ENCODE measurements around the gene DHRS13.

DHRS13 gene

DNA sequence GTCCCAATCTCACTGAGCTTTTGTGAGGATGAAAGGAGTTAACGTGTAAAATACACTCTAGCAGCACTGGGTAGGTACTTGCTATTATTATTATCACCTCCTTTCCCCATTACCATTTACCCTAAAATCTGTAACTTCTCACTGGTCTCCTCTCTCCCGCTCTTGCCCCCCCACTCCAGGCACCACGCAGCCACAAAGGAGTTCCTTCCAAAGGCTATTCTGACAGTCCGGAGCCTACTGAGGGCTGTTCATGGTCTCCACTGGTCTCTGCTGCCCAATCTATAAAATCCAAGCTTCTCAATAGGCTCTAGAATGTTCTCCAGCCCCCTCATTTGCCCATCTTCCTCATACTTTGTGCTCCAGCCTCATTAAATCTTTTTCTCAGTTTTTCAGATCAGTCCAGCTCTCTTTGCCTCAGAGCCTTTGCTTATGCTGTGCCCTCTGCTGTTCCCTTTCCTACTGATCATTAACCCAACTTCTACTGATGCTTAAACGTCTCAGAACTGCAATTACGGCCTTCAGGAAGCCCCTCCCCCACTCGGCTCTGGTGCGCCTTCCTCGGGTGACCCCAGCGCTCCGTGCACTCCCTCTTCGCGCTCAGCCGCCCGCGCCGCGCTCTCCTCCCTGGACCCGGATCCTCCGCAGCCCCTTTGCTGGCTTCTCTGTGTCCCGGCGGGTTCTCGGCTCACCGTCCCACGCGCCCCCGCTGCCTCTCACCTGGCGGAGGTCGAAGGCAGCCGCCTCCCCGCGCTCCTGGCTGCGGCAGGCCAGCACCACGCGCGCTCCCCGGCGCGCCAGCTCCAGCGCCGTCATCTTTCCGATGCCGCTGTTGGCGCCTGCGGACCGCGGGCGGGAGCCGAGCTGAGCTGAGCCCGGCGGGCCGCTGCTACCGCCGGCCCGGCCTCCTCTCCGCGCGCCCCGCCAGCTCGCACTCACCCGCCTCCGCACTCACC lies 737 bp downstream of the DHRS13 start:
- no peak for TF ChIP-seq ZFX (IDR thresholded peaks at IDR 0.05; ENCODE audit: borderline replicate concordance)
- TF ChIP-seq, protein P1, sequence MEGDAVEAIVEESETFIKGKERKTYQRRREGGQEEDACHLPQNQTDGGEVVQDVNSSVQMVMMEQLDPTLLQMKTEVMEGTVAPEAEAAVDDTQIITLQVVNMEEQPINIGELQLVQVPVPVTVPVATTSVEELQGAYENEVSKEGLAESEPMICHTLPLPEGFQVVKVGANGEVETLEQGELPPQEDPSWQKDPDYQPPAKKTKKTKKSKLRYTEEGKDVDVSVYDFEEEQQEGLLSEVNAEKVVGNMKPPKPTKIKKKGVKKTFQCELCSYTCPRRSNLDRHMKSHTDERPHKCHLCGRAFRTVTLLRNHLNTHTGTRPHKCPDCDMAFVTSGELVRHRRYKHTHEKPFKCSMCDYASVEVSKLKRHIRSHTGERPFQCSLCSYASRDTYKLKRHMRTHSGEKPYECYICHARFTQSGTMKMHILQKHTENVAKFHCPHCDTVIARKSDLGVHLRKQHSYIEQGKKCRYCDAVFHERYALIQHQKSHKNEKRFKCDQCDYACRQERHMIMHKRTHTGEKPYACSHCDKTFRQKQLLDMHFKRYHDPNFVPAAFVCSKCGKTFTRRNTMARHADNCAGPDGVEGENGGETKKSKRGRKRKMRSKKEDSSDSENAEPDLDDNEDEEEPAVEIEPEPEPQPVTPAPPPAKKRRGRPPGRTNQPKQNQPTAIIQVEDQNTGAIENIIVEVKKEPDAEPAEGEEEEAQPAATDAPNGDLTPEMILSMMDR (IDR thresholded peaks at IDR 0.05): no peak
- peak overlapping the region; percentile 93 for H3K27ac ChIP-seq

DNA sequence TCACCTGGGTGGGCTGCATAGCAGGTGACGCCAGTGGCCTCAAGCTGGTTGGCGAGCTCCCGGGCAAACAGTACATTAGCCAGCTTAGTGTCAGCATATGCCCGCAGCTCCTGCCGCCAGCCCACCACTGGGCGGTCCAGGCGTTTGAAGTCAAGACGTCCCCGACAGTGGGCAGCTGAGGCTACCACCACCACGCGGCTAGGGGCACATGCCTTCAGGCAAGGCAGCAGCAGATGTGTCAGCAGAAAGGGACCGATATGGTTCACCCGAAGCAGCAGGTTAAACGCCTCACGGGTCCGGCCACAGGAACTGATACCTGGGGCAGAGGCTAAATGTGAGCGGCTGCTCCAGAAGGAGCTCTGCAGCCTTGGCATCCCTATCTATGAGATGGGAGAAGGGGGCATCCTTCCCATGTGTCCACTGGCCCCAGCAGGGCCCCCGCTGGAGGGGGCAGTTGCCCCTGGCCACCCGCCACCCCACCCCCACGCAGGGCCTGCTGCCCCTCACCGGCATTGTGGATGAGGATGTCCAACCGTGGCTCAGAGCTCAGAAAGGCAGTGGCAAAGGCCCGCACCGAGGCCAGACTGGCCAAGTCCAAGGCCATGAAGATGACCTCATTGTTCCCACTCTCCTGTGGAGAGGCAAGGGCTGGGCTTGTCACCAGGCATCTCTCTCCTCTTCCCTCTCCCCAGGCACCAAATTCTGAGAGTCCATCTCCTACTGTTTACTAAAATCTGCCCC lies 1.7 kb downstream of the DHRS13 start:
- H3K27ac ChIP-seq: peak overlapping the region; percentile 93
- TF ChIP-seq, protein P1 (IDR thresholded peaks at IDR 0.05): no peak
- TF ChIP-seq ZFX (IDR thresholded peaks at IDR 0.05; ENCODE audit: borderline replicate concordance): no peak

DNA sequence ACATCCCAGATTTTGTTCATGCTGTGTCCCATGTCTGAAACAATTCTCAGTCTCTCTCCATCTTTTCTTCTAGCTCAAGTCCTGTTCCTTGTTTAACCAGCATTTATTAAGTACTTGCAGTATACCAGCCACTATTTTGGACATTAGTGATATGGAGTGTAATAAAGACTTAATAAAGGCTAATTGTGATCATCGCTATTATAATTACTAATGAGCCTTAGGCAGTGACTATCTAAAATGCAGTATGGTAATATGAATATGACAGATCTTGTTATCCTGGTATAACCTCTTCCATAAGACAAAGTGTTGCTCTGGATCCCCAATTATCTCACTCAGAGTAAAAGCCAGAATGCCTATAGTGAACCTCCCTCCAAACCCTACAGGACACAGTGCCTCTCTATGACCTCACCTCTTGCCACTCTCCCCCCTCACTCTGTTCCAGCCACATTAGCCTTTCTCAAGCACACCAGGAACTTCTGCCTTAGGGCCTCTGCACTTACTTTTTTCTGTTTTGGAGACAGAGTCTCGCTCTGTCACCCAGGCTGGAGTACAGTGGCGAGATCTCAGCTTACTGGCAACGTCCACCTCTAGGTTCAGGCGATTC lies 3.6 kb downstream of the DHRS13 start:
- H3K27ac ChIP-seq: peak overlapping the region; percentile 93

DNA sequence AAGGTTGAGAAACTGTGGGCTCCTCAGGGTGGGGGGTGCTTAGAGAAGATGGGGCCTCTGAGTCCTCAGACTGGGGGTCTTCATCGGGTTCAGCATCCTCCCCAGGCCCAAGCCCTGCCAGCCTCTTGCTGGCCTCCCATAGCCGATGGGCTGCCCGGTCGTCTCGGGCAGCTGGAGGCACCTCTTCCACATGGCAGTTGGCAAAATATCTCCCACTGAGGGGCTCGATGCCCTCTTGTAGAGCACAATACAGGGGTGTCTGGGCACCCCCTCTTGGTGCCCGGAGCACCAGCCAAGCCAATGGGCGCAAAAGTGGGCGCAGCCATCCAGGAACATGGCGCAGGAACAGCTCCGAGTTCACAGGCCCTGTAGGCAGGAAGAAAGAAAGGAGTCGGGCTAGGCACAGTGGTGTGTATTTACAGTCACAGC lies 4.3 kb downstream of the DHRS13 start:
- TF ChIP-seq, protein P1 (IDR thresholded peaks at IDR 0.05): no peak
- no peak for TF ChIP-seq ZFX (IDR thresholded peaks at IDR 0.05; ENCODE audit: borderline replicate concordance)
- H3K27ac ChIP-seq: peak overlapping the region; percentile 93

More for the DNA sequence above, 3.6 kb downstream of the DHRS13 start:
- TF ChIP-seq, protein P1 (IDR thresholded peaks at IDR 0.05): no peak
- no peak for TF ChIP-seq ZFX (IDR thresholded peaks at IDR 0.05; ENCODE audit: borderline replicate concordance)

DNA sequence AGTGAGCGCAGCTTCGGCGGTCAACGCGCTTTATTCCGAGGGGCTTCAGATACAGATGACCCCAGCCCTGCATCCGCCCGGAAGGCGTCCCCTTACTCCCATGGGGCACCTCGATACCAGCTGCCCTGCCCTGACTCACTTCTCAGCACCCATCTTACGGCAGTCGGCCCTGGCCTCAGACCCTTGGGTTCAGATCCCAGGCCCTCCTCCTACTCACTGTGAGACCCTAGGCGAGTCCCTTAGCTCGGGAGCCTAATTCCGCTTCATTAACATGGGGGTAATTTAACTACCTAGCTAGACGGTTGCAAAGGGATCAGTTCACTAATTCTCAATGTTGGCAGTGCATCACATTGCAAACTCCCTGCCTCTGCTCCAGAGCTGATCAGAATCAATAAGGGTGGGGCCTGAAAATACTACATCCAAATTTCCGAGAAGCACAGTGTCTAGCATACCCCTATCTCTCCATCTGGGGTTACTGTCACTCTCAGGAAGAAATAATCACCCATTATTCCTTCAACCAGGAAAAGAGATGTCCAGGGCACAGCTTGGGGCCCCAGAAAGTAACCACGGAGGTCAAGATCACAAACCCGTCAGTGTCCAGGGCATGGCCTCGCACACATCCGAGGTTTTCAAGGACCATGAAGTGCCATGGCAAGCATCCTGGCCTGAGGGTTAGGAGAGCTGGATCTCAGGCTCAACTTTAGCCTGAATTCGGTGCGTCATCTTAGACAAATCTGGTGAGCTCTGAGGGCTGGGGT lies 4.9 kb downstream of the DHRS13 start:
- peak overlapping the region; percentile 93 for H3K27ac ChIP-seq
- no peak for TF ChIP-seq ZFX (IDR thresholded peaks at IDR 0.05; ENCODE audit: borderline replicate concordance)
- TF ChIP-seq, protein P1 (IDR thresholded peaks at IDR 0.05): 0 out of 2 replicates have a peak, but pooled peaks have one; percentile 1

DNA sequence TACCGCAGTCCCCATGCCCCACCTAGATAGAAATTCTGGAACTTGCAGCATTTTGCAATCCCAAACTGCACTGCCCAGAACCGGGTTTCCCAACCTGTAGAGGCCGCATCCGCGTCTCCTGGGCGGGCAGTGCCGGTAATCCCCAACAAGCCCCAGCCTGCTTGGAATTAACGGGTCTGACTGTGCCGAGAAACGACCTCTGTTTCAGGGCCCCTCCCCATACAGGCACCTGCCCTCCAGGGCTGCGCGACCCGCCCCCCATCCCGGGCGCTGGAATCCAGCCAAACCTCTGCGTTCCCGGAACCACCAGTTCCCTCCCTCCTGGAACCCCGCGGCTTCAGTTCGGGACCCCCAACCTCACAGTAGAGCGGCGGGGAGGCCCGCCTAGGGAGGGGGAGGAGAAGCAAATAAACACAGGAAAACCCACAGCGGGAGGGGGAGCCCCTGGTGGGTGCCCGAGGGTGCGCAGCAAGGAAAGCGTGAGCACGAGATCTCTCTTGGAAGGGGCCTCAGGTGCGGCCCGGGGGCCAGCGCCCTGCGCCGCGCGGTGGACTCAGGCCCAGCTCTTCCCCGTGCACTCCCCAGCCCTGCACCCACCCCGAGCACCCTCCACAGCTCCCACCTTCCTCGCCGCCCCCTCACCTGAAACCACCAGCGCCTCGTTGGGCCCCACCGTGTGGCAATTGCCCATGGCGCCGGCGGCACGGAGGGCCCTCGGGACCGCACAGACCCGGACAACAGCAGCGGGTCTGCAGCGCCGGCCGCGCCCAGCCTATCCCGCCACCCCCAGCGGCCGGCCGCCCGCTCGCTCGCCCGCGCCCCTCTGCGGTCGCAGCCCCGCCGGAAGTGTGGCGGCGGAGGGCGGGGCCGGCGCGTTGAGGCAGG lies 5.8 kb downstream of the DHRS13 start, which contains the start of gene FLOT2:
Gene FLOT2, minus strand, starts transcription at position 850 of the 885 bp plus-strand sequence. Its CDS starts 159 bp downstream, at position 691.
- H3K27ac ChIP-seq: peak within 1 kb of the TSS; percentile 93
- TF ChIP-seq ZFX (IDR thresholded peaks at IDR 0.05; ENCODE audit: borderline replicate concordance): no peak
- TF ChIP-seq, protein P1 (IDR thresholded peaks at IDR 0.05): peak; percentile 55

Measured in 22Rv1 (cell line).